ENCODE measurements around the gene VPS25.

VPS25 gene

DNA sequence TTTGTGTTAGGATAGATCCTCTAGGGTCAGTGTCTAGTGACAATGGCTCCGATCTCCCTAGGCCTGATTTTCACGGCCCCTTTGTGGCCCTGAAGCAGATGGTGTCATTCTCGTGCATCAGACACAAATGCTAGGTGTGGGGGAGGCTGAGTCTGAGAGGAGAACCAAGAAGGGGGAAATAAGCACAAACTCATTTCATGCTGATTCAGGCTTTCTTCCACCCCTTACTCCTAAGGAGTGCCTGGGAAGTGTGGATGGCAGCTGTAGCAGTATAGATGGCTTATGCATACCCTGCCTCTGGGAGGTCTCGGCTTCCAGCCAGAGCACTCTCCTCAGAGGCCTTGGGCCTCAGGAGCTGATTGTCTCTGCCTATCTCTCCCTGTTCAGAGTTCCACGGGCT, 5.3 kb downstream of the VPS25 start:
- ChIA-PET CTCF (no interaction called here), POLR2A (interaction anchor here (2.0 kb wide), 1 partner anchor 46 kb away, joined by 5 read pairs; the partner anchor contains the start of gene BECN1)
- no peak for TF ChIP-seq FOXK2 (IDR thresholded peaks at IDR 0.05)
- TF ChIP-seq, protein P1, sequence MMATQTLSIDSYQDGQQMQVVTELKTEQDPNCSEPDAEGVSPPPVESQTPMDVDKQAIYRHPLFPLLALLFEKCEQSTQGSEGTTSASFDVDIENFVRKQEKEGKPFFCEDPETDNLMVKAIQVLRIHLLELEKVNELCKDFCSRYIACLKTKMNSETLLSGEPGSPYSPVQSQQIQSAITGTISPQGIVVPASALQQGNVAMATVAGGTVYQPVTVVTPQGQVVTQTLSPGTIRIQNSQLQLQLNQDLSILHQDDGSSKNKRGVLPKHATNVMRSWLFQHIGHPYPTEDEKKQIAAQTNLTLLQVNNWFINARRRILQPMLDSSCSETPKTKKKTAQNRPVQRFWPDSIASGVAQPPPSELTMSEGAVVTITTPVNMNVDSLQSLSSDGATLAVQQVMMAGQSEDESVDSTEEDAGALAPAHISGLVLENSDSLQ (IDR thresholded peaks at IDR 0.05): no peak
- no peak for DNase-seq (ENCODE audit: extremely low spot score)

GRCh38 chr17:42779304-42779935, 6.2 kb downstream of the VPS25 start:
- POLR2A ChIA-PET: no interaction called here
- CTCF ChIA-PET: interaction anchor here (0.6 kb wide), 1 partner anchor 623 kb away, joined by 3 read pairs; no protein-coding TSS in a partner anchor
- TF ChIP-seq TARDBP (IDR thresholded peaks at IDR 0.05): no peak
- no peak for TF ChIP-seq LEF1 (IDR thresholded peaks at IDR 0.05; ENCODE audit: borderline replicate concordance)
- no peak for TF ChIP-seq BHLHE40 (IDR thresholded peaks at IDR 0.05; ENCODE audit: borderline replicate concordance)
- TF ChIP-seq, protein P1 (IDR thresholded peaks at IDR 0.05): no peak
- TF ChIP-seq FOXM1 (IDR thresholded peaks at IDR 0.05; ENCODE audit: borderline replicate concordance): no peak
- TF ChIP-seq ZNF384 (IDR thresholded peaks at IDR 0.05): no peak
- no peak for TF ChIP-seq SUZ12 (IDR thresholded peaks at IDR 0.05)
- TF ChIP-seq FOXA1 (IDR thresholded peaks at IDR 0.05): no peak
- no peak for TF ChIP-seq FOXK2 (IDR thresholded peaks at IDR 0.05)
- no peak for TF ChIP-seq HDGF (IDR thresholded peaks at IDR 0.05; ENCODE audit: borderline replicate concordance)
- no peak for TF ChIP-seq L3MBTL2 (conservative IDR thresholded peaks at IDR 0.05)
- no peak for TF ChIP-seq SP1 (IDR thresholded peaks at IDR 0.05)
- TF ChIP-seq ELF4 (IDR thresholded peaks at IDR 0.05): no peak
- TF ChIP-seq ARNT (IDR thresholded peaks at IDR 0.05): no peak
- no peak for TF ChIP-seq NFRKB (IDR thresholded peaks at IDR 0.05)
- no peak for DNase-seq (ENCODE audit: extremely low spot score)

DNA sequence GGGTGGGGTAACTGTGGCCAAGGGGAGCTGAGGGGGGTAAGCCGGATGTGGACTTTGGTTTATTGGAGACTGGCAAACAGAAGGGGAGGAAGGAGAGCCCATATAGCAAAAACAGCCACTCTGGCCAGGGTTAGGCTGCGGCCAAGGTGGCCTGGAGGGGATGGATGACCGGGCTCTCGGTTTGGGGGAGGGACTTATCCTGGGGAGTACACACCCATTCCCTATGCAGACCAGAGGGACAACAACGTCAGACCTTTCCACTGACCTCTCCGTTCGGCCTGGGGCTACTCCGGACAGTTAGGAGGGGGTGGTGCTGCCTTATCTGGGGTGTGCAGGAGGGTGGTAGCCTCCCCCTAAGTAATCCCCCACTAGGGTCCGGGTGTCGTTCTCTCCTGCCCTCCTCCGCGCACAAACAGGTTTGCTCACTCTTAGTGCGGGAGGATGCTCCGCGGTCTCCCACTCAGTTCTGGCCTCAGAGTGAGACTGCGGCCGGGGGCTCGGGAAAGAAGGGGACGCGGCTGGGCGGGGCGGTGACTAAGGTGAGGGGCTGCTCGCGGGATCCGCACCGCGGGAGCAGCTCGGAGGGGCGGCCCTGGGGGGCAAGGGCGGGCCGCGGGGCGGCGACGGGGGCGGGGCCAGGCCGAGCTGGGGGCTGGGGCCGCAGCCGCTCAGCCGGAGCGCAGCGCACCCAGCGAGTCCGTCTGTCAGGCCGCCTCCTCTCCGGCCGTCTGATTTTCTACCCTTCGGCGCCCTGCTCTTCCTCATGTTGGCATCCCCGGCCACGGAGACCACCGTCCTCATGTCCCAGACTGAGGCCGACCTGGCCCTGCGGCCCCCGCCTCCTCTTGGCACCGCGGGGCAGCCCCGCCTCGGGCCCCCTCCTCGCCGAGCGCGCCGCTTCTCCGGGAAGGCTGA, 6.9 kb downstream of the VPS25 start, which contains the start of gene WNK4:
Gene WNK4 (plus strand): TSS at position 675 of the 915 bp plus-strand sequence. CDS start 89 bp downstream, at position 764.
- ChIA-PET POLR2A (interaction anchor here (0.6 to 1.0 kb wide), 3 partner anchors 8 to 18 kb away, joined by 3 read pairs; partner anchors contain the start of gene COA3), CTCF (interaction anchor here (0.6 kb wide), 1 partner anchor 624 kb away, joined by 3 read pairs; no protein-coding TSS in a partner anchor)
- no peak for DNase-seq (ENCODE audit: extremely low spot score)
- TF ChIP-seq, protein P1 (IDR thresholded peaks at IDR 0.05): no peak
- no peak for TF ChIP-seq SUZ12 (IDR thresholded peaks at IDR 0.05)
- TF ChIP-seq ELF4 (IDR thresholded peaks at IDR 0.05): no peak
- no peak for TF ChIP-seq L3MBTL2 (conservative IDR thresholded peaks at IDR 0.05)
- TF ChIP-seq ZNF384 (IDR thresholded peaks at IDR 0.05): no peak
- no peak for TF ChIP-seq CTBP1 (IDR thresholded peaks at IDR 0.05; ENCODE audit: borderline replicate concordance)
- TF ChIP-seq HDGF (IDR thresholded peaks at IDR 0.05; ENCODE audit: borderline replicate concordance): no peak
- no peak for TF ChIP-seq NFRKB (IDR thresholded peaks at IDR 0.05)
- TF ChIP-seq FOXM1 (IDR thresholded peaks at IDR 0.05; ENCODE audit: borderline replicate concordance): no peak
- TF ChIP-seq TARDBP (IDR thresholded peaks at IDR 0.05): no peak
- no peak for TF ChIP-seq BHLHE40 (IDR thresholded peaks at IDR 0.05; ENCODE audit: borderline replicate concordance)
- TF ChIP-seq FOXA1 (IDR thresholded peaks at IDR 0.05): no peak

DNA sequence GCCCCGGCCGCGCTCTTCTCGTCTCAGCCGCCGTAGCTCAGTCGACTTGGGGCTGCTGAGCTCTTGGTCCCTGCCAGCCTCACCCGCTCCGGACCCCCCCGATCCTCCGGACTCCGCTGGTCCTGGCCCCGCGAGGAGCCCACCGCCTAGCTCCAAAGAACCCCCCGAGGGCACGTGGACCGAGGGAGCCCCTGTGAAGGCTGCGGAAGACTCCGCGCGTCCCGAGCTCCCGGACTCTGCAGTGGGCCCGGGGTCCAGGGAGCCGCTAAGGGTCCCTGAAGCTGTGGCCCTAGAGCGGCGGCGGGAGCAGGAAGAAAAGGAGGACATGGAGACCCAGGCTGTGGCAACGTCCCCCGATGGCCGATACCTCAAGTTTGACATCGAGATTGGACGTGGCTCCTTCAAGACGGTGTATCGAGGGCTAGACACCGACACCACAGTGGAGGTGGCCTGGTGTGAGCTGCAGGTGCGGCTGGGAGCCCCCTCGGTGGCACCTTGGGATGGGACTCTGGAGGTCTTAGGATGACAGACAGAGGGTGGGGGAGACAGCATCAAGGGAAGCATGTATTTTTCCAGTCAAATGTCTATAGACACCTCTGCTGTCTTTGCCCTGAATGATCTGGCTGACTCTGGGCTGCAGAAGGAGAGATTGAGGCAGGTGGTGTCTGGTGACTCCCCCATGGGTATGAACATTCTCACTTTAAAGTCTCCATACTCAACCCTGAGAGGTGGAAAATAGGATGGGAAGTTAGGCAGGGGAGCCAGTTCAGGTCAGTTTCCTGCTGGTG, 7.8 kb downstream of the VPS25 start:
- DNase-seq (ENCODE audit: extremely low spot score): no peak
- no peak for TF ChIP-seq ELF4 (IDR thresholded peaks at IDR 0.05)
- TF ChIP-seq FOXA1 (IDR thresholded peaks at IDR 0.05): no peak
- TF ChIP-seq ARNT (IDR thresholded peaks at IDR 0.05): no peak
- TF ChIP-seq CTBP1 (IDR thresholded peaks at IDR 0.05; ENCODE audit: borderline replicate concordance): no peak
- no peak for TF ChIP-seq SUZ12 (IDR thresholded peaks at IDR 0.05)
- no peak for TF ChIP-seq BHLHE40 (IDR thresholded peaks at IDR 0.05; ENCODE audit: borderline replicate concordance)
- no peak for TF ChIP-seq FOXM1 (IDR thresholded peaks at IDR 0.05; ENCODE audit: borderline replicate concordance)
- no peak for TF ChIP-seq SP1 (IDR thresholded peaks at IDR 0.05)
- TF ChIP-seq, protein P1 (IDR thresholded peaks at IDR 0.05): no peak
- TF ChIP-seq ZNF384 (IDR thresholded peaks at IDR 0.05): no peak
- TF ChIP-seq HDGF (IDR thresholded peaks at IDR 0.05; ENCODE audit: borderline replicate concordance): no peak
- TF ChIP-seq TARDBP (IDR thresholded peaks at IDR 0.05): no peak
- no peak for TF ChIP-seq NFRKB (IDR thresholded peaks at IDR 0.05)
- no peak for TF ChIP-seq L3MBTL2 (conservative IDR thresholded peaks at IDR 0.05)
- TF ChIP-seq FOXK2 (IDR thresholded peaks at IDR 0.05): no peak
- TF ChIP-seq LEF1 (IDR thresholded peaks at IDR 0.05; ENCODE audit: borderline replicate concordance): no peak
- ChIA-PET CTCF (no interaction called here), POLR2A (interaction anchor here (0.6 to 2.5 kb wide), 5 partner anchors 8 to 17 kb away, joined by 3 to 11 read pairs (median 3); partner anchors contain the start of genes CNTD1, COA3 and VPS25)
